Activated CD4-positive, alpha-beta T cell treated with anti-CD3 and anti-CD28 coated beads, Interleukin-2, amount 50 U/mL, for 48 hours (primary cell): ENCODE measurements around the gene ZBTB22.
"Not testable (repeated sequence)": the region's sequence is repeated elsewhere in the genome, so short reads cannot be mapped to it uniquely, and the experiment has no call there.

Source experiments
- DNase-seq, 2 experiments: peaks; one replicate each; pipeline ENCODE4 v3.0.0-alpha.2; 2020

The ZBTB22 gene

DNA sequence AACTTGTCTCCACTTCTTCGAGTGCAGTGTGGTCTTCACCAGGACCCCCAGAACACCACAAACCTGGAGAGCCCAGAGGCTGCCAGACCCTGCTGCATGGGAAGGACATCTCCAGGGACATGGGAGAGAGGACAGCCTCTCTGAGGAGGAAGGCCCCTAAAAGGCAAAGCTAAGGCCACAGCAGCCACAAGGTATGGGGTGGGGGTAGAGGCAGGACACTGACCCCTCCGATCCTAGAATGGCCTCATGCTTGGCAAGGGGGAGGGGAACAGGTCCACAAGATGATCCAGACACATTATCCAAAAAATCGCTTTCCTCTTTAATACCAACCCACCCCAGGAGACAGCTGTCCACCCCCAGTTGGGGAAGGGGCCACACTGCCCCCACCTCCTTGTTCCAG is 38.7 kb downstream of the ZBTB22 start:
- DNase-seq = no peak

DNA sequence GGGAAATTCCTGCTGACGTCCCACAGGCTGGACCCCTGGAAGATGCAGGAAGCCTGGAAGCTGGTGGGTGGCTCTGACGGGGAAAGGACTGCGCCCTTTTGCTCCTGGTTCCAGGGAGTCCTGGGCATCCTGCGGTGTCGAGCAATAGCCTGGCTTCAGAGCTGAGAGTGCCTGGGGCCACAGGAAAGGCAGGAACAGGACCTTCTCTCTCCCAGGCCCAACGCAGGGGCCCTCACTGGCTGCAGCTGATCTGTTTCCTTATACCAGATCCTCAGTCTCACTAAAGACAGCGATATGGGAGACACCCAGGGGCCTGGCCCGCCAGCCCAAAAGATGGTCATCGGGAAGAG is 39.2 kb downstream of the ZBTB22 start:
- DNase-seq = no peak

DNA sequence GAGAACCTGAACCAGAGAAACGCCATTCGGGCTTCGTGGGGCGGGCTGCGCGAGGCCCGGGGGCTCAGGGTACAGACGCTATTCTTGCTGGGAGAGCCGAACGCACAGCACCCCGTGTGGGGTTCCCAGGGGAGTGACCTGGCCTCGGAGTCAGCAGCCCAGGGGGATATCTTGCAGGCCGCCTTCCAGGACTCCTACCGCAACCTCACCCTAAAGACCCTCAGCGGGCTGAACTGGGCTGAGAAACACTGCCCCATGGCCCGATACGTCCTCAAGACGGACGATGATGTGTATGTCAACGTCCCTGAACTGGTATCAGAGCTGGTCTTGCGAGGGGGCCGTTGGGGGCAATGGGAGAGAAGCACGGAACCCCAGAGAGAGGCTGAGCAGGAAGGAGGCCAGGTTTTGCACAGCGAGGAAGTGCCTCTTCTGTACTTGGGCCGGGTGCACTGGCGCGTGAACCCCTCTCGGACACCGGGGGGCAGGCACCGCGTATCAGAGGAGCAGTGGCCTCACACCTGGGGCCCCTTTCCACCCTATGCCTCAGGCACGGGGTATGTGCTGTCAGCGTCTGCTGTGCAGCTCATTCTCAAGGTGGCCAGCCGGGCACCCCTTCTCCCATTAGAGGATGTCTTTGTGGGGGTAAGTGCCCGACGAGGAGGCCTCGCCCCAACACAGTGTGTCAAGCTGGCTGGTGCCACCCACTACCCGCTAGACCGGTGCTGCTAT is 39.7 kb downstream of the ZBTB22 start:
- peak in 1 of 2 experiments; percentile 40 for DNase-seq

DNA sequence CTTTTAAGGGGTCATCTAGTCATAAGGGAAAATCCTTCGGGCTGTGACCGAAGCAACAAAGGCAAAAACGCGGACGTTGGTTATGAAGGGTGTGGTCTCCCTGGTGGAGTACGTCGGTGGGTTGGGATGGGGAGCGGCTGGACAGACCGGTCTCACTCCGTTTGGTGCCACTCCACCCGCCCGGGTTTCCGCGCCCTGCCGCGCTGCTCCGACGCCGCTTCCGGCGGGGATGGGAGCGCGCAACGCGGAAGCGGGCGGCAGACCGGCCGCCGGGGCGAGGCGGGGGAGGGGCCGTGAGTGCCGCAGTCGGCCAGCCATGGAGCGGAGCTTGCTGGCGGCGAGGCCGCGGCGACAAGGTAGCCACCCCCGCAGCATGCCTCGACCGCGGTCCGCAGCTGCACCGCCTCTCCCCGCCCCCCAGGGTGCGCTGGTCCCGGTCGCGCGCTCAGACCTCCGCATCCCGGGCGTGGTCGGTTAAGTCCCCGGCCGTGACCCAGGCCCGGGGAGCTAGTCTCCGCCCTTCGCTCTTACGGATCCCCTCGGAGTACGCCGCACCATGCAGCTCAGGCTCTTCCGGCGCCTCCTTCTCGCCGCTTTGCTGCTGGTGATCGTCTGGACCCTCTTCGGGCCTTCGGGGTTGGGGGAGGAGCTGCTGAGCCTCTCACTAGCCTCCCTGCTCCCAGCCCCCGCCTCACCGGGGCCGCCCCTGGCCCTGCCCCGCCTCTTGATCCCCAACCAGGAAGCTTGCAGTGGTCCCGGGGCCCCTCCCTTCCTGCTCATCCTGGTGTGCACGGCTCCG is 40.5 kb downstream of the ZBTB22 start, which contains the start of gene B3GALT4:
Gene B3GALT4, plus strand, starts transcription at position 260 of the 799 bp plus-strand sequence. Its CDS starts 297 bp downstream, at position 557.
- peak; percentile 80 to 86 for DNase-seq

DNA sequence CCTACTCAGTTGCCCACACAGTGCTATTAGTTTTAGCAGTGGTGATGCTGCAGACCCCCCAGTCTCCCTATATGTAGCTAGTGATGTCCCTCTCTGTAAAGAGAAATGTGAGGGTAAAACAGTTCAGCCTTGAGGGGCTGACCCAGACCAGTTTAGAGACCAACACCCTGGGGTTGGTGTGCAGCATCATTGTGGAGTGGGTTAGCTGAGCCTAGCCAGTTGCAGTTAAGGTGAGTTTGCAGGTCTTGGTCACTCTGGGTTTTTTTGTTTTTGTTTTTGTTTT is 41.0 kb downstream of the ZBTB22 start:
- DNase-seq = no peak

DNA sequence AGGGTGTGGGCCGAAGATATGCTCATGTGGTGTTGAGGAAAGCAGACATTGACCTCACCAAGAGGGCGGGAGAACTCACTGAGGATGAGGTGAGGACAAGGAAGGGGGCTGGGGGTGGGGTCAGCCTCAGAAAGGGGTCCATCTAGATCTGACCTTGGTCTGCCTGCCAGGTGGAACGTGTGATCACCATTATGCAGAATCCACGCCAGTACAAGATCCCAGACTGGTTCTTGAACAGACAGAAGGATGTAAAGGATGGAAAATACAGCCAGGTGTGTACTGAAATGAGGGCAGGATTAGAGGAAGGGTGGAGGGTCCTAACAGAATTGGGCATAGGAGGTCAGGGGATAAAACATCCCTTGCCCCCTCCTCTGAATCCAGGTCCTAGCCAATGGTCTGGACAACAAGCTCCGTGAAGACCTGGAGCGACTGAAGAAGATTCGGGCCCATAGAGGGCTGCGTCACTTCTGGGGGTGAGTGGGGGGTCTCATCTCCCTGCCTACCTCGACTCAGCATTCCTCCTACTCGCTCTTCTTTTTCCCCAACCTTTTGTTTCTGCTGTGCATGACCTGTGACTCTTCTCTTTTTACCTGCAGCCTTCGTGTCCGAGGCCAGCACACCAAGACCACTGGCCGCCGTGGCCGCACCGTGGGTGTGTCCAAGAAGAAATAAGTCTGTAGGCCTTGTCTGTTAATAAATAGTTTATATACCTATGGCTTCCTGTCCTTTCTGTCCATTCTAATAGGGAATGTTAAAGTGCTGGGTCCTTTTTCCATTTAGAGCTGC is 41.6 kb downstream of the ZBTB22 start:
- DNase-seq = not testable (repeated sequence)

DNA sequence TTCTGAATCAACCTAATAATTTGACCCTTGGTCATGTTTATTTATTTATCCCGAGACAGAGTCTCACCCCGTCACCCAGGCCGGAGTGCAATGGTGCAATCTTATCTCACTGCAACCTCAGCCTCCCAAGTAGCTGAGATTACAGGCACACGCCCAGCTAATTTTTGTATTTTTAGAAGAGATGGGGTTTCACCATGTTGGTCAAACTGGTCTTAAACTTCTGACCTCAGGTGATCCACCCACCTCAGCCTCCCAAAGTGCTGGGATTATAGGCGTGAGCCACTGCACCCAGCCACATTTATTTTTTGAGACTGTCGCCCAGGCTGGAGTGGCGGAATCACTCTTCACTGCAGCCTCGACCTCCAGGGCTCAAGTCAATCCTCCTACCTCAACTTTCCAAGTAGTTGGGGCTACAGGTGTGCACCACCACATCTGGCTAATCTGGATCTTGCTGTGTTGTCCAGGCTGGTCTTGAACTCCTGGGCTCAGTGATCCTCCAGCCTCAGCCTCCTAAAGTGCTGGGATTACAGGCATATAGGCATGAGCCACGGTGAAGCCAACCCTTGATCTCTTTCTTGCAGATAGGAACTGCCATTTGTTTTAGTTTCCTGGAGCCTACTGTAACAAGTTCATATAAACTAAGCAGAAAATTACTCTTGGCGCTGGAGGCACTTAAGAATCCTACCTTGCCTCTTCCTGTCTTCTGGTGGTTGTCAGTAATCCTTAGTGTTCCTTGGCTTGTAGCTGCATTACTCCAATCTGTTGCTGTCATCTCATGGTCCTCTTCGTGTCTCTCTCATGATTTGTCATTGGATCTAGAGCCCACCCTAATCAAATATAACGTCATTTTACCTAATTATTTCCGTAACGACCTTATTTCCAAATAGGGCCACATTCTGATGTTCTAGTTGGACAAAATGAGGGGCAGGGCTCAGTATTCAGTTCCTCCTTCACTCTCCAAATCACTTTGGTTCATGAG is 43.3 kb downstream of the ZBTB22 start:
- no peak for DNase-seq

DNA sequence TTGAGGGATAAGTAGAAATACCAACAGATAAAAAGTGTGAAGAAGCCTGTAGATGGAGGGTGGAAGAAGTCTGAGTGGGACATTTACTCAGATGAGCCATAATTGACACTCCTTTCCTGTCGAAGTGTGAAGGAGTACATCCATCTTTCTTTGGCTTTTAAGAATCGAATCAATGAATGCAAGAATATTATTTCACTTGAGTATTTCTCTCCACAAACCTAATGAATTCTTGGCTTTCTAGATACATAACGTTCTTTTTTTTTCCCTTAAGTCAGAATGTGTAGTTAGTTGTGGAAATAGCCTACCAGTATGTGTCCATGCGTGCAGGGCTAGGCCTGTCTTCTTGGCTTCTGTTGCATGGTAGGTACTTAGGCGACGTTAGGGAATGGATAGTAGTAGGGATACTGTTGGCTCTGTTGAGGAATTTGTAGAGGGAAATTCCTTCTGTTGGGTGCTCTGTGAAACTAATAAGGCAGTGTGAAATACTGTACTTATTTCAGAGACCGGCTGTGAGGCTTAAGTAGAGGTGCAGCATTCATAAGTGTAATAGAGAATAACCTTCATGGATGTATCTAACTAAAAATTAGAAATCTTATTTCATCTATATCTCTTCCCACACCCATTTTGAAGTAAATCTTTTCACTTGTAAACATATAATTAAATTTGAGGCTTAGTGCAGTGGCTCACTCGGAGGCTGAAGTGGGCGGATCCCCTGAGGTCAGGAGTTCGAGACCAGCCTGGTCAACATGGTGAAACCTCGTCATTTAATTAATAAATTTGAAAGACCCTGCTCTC is 44.2 kb downstream of the ZBTB22 start:
- no peak for DNase-seq

DNA sequence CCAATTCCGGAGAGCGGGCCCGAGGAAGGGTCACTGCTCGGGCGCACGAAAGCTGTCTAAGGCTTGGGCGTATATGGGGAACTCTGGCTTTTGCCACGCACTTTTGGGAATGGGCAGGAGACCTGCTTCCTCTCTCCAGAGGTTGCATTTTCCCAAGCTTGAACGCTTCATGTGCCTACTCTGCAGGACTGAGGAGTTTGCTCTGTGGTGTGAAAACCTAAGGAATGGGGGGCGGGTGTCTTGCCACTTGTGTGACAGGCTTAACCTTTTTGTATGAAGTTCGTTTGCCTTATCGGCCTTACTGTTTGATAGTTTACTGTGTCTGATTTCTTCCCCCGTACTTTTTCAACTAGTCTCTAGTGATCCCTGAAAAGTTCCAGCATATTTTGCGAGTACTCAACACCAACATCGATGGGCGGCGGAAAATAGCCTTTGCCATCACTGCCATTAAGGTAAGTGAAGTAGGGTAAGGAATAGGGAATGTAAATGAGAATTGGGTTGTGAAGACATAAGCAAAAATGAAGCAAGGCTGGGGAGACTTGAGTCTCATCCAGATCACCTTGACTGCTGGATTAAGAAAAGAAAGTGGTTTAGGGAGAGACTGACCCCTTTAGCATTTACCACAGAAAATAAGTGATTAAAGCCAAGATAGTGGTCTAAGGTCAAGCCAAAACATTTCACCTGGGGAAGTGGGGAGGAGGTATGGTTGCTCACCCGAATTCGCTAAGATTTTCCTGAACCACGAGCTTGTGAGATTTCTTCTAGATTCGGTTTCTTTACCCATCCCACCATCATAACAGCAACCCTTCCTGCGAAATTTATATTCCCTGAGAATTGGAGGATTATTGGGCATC is 45.0 kb downstream of the ZBTB22 start:
- DNase-seq = no peak

DNA sequence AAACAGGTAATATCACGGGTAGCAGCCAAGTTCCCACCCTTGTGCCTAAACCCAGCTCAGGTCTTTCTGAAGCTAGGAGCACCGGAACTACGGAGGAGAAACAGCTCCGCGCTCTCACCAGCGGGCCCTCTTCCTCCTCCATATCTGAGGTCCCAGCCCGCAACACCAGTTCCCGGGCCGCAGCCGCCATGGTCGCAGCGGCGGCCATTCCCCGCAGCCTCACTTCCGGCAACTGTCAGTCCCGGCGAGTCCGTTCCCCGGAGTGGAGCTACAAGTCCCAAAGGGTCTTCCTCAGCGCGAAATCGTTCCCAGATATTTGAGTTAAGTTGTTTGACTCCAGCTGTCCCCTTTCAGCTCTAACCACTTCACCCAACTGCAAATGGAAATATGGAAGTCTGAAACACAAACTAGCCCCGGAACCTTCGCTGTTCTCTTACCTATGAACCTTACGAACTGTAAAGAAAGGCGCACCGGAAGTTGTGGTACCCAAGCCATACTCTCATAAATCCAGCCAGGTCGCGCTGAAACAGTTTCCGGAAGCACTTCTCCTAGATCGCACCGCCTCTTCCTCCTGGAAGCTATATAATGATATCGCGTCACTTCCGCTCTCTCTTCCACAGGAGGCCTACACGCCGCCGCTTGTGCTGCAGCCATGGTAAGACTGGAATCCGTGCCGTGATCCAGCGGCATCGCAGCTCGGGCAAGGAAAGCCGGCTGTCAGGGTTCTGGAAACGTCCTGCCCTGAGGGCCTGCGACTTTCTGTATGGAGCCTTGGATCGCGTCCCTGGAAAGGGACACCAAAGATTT is 45.9 kb downstream of the ZBTB22 start, which contains the start of the genes RPS18 and VPS52:
Gene RPS18, plus strand, starts transcription at position 608 of the 807 bp plus-strand sequence. Its CDS starts 45 bp downstream, at position 653.
Gene VPS52, minus strand, starts transcription at position 409 of the 807 bp plus-strand sequence. Its CDS starts 201 bp downstream, at position 208.
- peak; percentile 86 to 91 for DNase-seq

DNA sequence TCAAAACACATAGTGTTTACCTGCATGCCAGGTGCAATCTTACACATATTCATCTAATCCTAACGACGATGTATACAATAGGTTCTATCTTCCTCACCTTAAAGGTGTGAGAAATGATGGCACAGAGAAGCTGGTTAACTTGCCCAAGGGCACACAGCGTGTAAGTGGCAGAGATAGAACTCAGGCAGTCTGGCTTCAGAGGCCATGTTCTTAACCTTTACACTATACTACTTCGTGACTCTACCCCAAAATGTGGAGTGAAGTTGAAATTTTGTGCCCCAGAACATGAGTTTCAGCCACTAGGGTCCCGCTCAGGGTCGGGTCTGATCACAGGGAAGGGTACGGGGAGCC is 46.5 kb downstream of the ZBTB22 start:
- no peak for DNase-seq
